Cardiac septum (tissue), 1 donor: ENCODE results near the gene NCKAP5. TPM values are rescaled to one million over a fixed set of nuclear protein-coding genes. Genes with fewer than 3 reads are reported as not detected.

Experiments
- DNase-seq: peaks from one replicate; pipeline ENCODE4 v3.0.0-alpha.2; 2020; ENCODE audit warnings: low spot score
- intact Hi-C: fragments of 100-400 bp; cut with DNase I; formaldehyde crosslinking; loops from one replicate; pipeline ENCODE4 v1.14.0; 2022
- total RNA-seq: library from RNA; stranded (reverse); fragmentation: NEBNext Ultra II Directional; extraction: Animal tissue kit (Norgen Biotek cat#: 25700); gene quantifications from one replicate; pipeline ENCODE4 v1.2.1, GENCODE V29; 2021
- donor health status: DM: no; HTN: no; CAD: no.

Gene NCKAP5
- total RNA-seq, 1 donor from 2014 or later: 10.6 TPM

DNA sequence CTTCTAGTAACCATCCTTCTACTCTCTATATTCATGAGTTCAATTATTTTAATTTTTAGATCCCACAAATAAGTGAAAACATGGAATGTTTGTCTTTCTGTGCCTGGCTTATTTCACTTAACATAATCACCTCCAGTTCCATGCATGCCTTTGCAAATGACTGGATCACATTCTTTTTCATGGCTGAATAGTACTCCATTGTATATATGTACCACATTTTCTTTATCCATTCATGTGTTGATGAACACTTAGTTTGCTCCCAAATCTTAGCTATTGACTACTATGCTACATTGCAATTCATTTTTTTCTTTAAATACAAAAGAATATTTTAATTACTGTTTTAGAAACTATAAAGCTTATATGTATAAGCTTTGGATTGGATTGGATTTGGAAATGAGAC, 657.8 kb downstream of the NCKAP5 start:
- intact Hi-C loops: no loop called here
- no peak for DNase-seq

- intact Hi-C loops: no loop called here
- no peak for DNase-seq
Observed at GRCh38 chr2:132909427-132909826, 658.8 kb downstream of the NCKAP5 start.

GRCh38 chr2:132904142-132904842, 664.0 kb downstream of the NCKAP5 start:
- intact Hi-C loops: no loop called here
- no peak for DNase-seq

DNA sequence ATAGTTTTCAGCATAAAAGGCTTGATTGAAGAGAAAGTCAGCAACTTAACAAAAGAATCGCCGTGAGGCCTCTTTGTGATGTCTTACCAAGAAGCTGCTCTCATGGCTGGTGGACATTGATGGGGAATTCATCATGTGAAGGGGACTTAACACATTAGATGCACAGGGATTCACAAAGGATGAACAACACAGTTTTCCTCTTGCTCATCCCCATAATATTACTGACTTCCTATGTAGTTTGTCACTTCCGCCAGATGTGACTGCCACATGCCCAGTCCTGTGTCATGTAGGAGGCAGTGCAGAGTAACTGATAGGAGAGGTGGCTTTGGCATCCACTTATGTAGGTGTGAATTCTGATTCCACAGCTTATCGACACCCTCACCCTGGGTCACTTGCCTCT, 665.6 kb downstream of the NCKAP5 start:
- intact Hi-C loops: no loop called here
- no peak for DNase-seq

DNA sequence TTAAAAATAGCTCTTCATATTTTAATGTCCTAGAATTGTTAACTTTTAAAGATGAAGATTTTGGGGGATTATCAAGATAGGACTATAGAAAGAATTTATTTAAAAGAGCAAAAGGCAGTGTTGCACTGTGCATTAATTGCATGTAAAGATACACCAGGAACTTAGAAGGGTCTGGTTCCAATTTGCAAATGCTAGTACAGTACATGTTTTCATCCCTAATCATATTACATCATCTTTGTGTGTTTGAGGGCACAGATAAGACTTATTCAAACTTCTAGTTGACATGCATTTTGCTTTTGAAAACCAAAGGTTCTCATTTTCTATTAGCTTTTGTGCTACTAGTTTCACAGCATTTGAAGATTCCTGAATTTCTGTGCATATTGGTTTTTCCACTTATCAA, 666.6 kb downstream of the NCKAP5 start:
- intact Hi-C loops: no loop called here

DNA sequence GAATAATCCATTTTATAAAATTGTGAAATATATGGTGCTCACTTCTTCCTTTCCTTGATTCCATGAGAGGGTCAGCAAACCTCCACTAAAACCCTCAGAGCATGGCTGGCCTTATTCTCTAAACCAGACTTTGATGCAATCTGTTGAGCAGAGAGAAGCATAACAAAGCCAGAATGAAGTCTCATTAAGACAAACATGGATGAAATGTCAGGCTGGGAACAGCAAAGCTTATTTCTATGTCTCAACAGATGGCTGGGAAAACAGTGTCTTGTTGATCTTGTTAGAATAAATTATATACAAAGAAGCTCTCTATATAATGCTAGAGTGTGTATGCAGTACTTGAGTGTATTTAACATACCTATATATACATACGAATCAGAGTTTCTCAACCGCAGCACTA, 671.2 kb downstream of the NCKAP5 start:
- DNase-seq: no peak
- intact Hi-C loops: no loop called here

More for the DNA sequence above, 666.6 kb downstream of the NCKAP5 start:
- DNase-seq: no peak

GRCh38 chr2:132896073-132896472, 672.2 kb downstream of the NCKAP5 start:
- intact Hi-C loops: no loop called here
- no peak for DNase-seq

DNA sequence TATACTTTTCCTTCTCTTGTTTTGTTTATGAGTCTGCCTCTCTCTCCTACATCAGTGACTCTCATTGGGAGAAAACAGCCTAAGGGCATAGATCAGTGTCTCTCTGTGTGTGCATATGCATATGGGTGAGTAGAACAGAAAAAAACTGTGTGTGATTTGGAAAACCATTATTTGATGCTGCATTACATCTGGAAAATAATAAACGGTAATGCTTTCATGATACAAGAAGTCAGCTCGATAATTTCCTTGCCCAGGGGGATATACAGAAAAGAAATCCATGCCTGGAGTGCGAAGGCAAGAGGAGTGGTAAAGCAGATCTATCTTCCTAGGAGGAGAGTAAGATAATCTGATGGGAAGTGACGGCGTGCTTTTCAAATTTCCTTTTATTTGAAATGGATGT, 676.8 kb downstream of the NCKAP5 start:
- intact Hi-C loops: no loop called here
- no peak for DNase-seq

DNA sequence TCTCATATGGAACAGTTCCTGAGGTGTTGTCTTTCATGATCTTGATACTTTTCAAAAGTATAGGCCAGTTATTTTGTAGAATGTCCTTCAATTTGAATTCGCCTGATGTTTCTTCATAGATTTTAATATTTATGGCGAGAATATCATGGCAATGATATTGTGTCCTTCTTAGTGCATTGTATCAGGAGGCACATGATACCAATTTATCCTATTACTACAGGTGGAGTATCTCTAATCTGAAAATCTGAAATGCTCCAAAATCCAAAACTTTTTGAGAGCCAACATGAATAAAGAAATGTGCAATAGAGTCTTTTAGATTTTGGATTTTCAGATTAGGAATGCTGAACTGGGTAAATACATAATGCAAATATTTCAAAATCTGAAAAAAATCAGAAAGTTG, 681.7 kb downstream of the NCKAP5 start:
- intact Hi-C loops: no loop called here
- no peak for DNase-seq

DNA sequence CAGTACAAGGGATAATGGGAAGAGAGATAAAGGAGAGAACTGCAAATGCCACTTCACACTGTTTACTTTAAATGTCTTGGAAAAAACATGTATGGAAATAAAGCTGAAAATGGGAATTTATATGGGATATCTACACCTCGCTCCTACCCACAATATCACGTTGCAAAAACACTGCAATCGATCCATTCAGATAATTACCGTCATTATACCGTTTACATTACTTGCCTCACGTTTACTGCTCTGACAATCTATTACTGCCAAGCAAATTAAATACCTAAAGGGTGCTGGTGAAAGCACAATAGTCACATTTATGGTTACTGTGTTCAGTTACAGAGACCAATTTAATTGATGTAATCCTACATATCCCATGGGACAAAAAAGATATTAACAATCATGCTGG, 683.6 kb downstream of the NCKAP5 start:
- DNase-seq: no peak
- intact Hi-C loops: no loop called here

DNA sequence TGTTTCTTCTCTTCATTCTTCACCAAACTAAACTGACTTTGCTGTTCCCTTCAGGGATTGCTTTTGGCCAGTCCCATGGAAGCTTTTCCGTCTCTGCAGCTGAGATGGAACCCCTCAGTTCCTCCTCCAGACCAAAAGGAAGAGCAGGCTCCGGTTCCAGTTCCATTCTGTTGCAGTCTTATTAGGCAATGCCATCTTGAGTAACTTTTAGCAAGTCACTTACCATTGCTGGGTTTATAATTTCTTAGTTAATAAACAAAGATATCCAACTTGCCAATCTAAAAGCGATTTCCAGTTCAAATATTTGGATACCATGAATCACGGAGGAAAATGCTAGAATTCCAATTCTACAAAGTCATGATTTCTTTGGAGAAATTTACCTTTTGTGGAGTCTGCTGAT, 684.0 kb downstream of the NCKAP5 start:
- intact Hi-C loops: no loop called here
- no peak for DNase-seq

- intact Hi-C loops: no loop called here
- no peak for DNase-seq
Observed at GRCh38 chr2:132883430-132883829, 684.8 kb downstream of the NCKAP5 start.

- intact Hi-C loops: no loop called here
- no peak for DNase-seq
Observed at GRCh38 chr2:132881546-132881945, 686.7 kb downstream of the NCKAP5 start.

DNA sequence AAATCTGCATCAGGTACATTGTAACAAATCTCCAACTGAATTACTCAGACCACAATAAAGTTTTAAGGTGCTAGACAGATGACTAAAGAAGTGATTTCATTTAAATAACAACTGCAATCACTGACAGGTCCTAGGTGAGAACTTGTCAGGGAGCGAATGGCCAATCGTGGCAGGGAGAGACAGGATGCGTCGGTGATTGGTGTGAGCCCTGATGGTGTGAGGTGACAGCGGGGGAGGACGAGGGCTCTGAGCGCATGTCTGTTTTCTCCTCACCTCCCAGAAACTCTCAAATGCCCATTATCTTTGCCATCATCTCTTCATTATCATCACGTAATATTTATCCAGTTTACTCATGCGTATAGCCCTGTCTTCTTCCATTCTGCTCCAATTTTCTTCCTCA, 690.3 kb downstream of the NCKAP5 start:
- intact Hi-C loops: no loop called here
- no peak for DNase-seq

GRCh38 chr2:132876745-132877391, 691.4 kb downstream of the NCKAP5 start:
- no peak for DNase-seq
- intact Hi-C loops: no loop called here

DNA sequence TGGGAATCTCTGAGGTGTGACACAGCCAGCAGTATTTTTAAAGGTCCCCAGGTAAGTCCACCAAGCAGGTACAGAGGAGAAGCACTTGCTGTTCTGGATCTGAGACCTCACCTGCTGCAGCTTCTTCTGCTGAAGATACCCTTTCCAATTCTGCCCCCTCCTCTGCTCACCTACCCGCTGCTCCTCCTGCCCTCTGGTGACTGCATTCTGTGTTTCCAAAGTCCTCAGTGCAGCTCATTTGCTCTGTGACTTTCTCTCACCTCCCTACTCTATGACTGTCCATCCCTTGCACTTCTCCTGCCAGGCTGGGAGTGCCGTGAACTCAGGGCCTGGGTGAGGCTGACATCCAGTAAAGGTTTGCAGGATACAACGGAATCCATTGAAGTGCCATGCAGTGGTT, 693.1 kb downstream of the NCKAP5 start:
- intact Hi-C loops: no loop called here
- DNase-seq: no peak

GRCh38 chr2:132873738-132874137, 694.5 kb downstream of the NCKAP5 start:
- DNase-seq: no peak
- intact Hi-C loops: no loop called here

- intact Hi-C loops: no loop called here
- DNase-seq: no peak
Observed at GRCh38 chr2:132871831-132872230, 696.4 kb downstream of the NCKAP5 start.

DNA sequence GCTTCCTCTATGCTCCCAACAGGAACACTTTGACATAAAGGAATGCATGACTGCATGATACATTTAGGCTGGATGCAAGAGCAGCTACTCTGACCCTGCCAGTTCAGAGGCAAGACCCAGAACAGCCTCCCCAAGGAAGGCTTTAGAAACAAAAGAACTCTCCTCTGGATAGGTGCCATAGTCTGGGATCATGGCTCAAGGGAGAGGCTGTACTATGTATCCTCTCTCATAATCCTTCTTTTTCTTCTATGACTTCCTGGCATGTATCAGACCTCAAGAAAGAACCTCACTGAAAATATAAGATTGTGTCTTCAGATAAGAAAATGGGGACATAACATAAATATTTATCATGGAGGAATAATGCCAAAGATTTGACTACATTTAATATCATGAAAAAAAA, 704.3 kb downstream of the NCKAP5 start:
- DNase-seq: no peak
- intact Hi-C loops: no loop called here

DNA sequence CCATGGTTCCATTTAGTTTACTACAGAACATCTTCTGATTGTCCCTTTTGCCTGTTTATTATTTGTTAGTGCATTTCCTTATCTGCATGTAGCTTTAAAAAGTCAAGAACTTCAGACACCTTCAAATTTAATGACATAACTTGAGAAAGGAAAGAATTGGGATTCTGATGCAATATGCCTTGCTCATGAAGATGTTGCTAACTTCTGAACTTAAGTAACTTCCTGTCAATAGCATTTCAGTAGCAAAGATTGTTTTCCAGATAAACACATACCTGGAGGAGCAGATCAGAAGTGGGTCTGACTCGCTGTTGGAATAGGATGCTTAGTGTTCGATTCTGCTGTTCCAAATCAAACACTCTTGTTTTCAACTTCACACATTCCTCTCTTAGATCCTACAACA, 708.0 kb downstream of the NCKAP5 start:
- intact Hi-C loops: no loop called here
- DNase-seq: no peak

GRCh38 chr2:132859590-132859989, 708.7 kb downstream of the NCKAP5 start:
- no peak for DNase-seq
- intact Hi-C loops: no loop called here

DNA sequence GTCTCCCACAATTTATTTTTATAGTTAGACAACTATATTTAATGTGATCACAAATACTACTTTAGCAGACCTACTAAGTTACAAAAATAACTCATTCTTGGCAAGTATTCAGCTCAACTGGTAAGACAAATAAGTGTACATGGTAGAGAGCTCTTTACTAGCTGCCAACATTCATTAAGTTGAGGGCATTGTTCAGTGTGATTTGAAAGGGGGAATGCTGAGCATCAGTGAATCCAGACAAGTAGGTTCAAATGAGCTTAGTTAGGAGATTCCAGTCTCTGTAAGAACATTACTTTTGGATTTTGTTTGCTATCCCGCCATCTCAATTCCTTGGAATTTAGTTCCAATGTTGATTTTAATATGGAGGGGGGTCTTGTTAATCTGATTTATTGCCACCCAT, 710.9 kb downstream of the NCKAP5 start:
- DNase-seq: no peak
- intact Hi-C loops: no loop called here
